Duodenal mucosa (tissue), 2 donors: ENCODE measurements around the gene PTH2.

ENCODE experiments used
- H3K27ac ChIP-seq: one replicate; pipeline ENCODE4 v1.7.0; 2013; ENCODE audit warnings: low read depth, low read length
- H3K27me3 ChIP-seq, 2 donors: one replicate each; pipeline ENCODE4 v1.7.0; 2013; ENCODE audit warnings: low read length in 2 of 2, control low read depth in 1 of 2; ENCODE audit not compliant: insufficient read depth in 2 of 2, control insufficient read depth in 1 of 2
- H3K36me3 ChIP-seq, 2 donors: one replicate each; pipeline ENCODE4 v1.7.0; 2013; ENCODE audit warnings: low read length in 2 of 2, control low read depth in 1 of 2; ENCODE audit not compliant: insufficient read depth in 2 of 2, control insufficient read depth in 1 of 2
- H3K4me1 ChIP-seq, 2 donors: one replicate each; pipeline ENCODE4 v1.7.0; 2013; ENCODE audit warnings: low read length in 2 of 2, control low read depth in 1 of 2; ENCODE audit not compliant: insufficient read depth in 2 of 2, control insufficient read depth in 1 of 2
- H3K4me3 ChIP-seq, 2 donors: one replicate each; pipeline ENCODE4 v1.7.0; 2013; ENCODE audit warnings: low read length in 2 of 2, low read depth in 1 of 2
- H3K9ac ChIP-seq, 2 donors: one replicate each; pipeline ENCODE4 v1.7.0; 2013; ENCODE audit warnings: low read length in 2 of 2, low read depth in 1 of 2
- H3K9me3 ChIP-seq, 2 donors: one replicate each; pipeline ENCODE4 v1.7.0; 2013; ENCODE audit warnings: low read length in 2 of 2, control low read depth in 1 of 2; ENCODE audit not compliant: control insufficient read depth in 1 of 2

PTH2 gene

DNA sequence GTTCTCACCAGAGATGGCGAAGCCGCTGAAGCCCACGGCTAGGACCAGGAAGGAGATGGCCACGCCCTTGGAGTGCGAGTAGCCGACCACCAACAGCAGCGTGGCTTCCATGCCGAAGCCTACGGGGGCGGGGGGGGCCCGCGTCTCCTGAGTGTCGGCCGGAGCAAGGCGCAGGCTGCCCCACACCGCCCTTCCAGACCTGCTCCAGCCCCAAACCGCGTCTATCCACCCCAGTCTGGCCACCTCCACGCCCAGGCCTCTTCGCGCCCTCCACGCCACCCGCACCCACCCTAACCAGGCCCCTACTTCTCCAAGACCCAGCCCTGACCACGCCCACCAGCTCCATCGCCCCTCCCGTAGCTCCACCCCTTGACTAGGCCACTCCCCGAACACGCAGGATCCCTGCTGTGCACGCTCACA lies 8.1 kb upstream of the PTH2 start:
- H3K4me3 ChIP-seq: no peak overlapping the region
- H3K4me1 ChIP-seq: peaks cover 0 to 4% of the 10 kb centered on the region in 2 donors
- H3K9ac ChIP-seq: no peak overlapping the region
- H3K36me3 ChIP-seq: no peaks in the 10 kb centered on the region
- peaks cover 84 to 91% of the 10 kb centered on the region in 2 donors for H3K27me3 ChIP-seq
- no peak overlapping the region for H3K27ac ChIP-seq
- no peaks in the 10 kb centered on the region for H3K9me3 ChIP-seq

DNA sequence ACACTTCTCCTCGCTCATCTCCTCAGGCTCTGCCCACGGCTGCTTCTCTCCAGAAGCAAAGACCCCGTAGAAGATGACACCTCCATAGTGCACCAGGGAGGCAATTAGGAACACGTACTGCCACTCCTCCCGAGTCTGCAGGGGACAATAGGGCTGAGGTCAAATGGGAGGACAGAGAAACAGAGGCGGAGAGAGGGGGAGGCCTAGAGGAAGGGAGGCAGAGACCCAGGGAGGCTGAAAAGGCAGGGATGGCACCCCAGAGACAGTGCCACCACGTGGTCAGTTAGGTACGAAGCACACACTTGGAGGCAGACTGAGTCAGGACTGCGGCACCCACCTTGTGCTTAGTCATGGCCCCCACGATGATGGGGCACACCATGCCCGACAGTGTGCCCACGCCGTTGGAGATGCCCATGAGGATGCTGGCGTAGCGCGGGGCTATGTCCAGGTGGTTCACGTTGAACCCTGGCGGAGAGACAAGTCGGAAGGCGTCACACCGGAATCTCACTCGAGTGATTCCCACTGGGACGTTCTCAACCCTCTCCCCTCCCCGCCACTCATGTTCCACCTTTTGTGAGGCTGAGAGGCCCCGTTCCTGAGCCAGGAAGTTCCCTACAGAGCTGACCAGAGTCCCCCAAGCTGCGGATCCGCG lies 7.6 kb upstream of the PTH2 start:
- Histone ChIP-seq H3K27me3 (peaks cover 87 to 91% of the 10 kb centered on the region in 2 donors), H3K27ac (no peak overlapping the region), H3K9ac (no peak overlapping the region)

DNA sequence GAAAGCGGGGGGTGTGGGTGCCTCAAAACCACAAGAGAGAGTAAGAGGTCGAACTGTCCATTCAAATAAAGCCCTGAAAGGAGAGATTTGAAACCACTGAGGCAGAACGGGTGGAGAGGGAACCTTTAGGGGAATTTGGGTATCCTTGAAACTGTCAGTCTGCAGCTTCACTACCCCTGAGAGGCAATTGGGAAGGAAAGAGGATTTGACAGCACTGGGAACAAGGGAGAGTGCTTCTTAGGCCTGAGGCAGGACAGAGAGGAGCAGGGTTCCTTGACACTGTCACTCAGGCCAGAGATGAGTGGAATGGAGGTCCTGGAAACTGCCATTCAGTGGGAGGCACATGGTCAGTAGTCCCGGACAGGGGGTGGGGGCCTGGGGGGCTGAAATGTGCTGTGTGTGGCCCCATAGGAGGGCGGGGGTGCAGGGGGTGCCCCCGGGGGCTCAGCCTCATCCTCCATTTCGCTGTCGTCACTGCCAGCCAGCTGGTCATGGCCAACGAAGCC lies 7.0 kb upstream of the PTH2 start:
- Histone ChIP-seq H3K36me3 (no peaks in the 10 kb centered on the region), H3K4me1 (peaks cover 0 to 4% of the 10 kb centered on the region in 2 donors), H3K27ac (no peak overlapping the region), H3K27me3 (peaks cover 89 to 92% of the 10 kb centered on the region in 2 donors), H3K9me3 (no peaks in the 10 kb centered on the region), H3K4me3 (no peak overlapping the region), H3K9ac (no peak overlapping the region)

More for the DNA sequence above, 7.6 kb upstream of the PTH2 start:
- H3K4me1 ChIP-seq: peaks cover 0 to 4% of the 10 kb centered on the region in 2 donors
- no peaks in the 10 kb centered on the region for H3K9me3 ChIP-seq
- H3K4me3 ChIP-seq: no peak overlapping the region
- H3K36me3 ChIP-seq: no peaks in the 10 kb centered on the region

- H3K9ac ChIP-seq: no peak overlapping the region
- H3K9me3 ChIP-seq: no peaks in the 10 kb centered on the region
- H3K36me3 ChIP-seq: no peaks in the 10 kb centered on the region
- peaks cover 0 to 4% of the 10 kb centered on the region in 2 donors for H3K4me1 ChIP-seq
- H3K4me3 ChIP-seq: no peak overlapping the region
- H3K27me3 ChIP-seq: peaks cover 87 to 95% of the 10 kb centered on the region in 2 donors
- H3K27ac ChIP-seq: no peak overlapping the region
These were observed 5.6 kb upstream of the PTH2 start for GRCh38 chr19:49428547-49429451.

GRCh38 chr19:49427855-49428546 lies 4.8 kb upstream of the PTH2 start:
- H3K36me3 ChIP-seq: no peaks in the 10 kb centered on the region
- peak overlapping the region in 1 of 2 donors; percentile 15 for H3K4me3 ChIP-seq
- H3K9me3 ChIP-seq: no peaks in the 10 kb centered on the region
- H3K4me1 ChIP-seq: peaks cover 0 to 4% of the 10 kb centered on the region in 2 donors
- no peak overlapping the region for H3K27ac ChIP-seq
- no peak overlapping the region for H3K9ac ChIP-seq
- peaks cover 87 to 95% of the 10 kb centered on the region in 2 donors for H3K27me3 ChIP-seq

DNA sequence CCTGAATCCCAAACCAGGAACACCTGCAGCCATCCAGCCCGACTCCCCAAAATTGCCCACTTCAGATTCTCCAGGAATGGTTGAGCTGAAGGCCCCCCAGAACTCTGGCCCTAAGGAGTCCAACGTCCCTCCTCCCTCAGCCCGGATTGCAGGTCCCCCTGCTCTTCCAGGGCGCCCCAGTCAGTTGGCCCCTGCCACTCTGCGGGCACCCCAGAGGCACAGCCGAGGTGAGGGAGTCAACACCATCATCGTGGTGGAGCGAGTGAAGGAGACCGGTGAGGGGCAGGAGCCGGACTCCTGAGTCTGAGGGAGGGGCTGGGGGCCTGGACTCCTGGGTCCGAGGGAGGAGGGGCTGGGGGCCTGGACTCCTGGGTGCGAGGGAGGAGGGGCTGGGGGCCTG lies 4.1 kb upstream of the PTH2 start:
- H3K27ac ChIP-seq: no peak overlapping the region
- H3K4me3 ChIP-seq: no peak overlapping the region
- H3K27me3 ChIP-seq: peaks cover 87 to 95% of the 10 kb centered on the region in 2 donors
- peaks cover 0 to 4% of the 10 kb centered on the region in 2 donors for H3K4me1 ChIP-seq
- H3K36me3 ChIP-seq: no peaks in the 10 kb centered on the region
- no peak overlapping the region for H3K9ac ChIP-seq
- no peaks in the 10 kb centered on the region for H3K9me3 ChIP-seq

GRCh38 chr19:49425922-49426592 lies 2.8 kb upstream of the PTH2 start:
- Histone ChIP-seq H3K27me3 (peaks cover 87 to 96% of the 10 kb centered on the region in 2 donors), H3K36me3 (no peaks in the 10 kb centered on the region), H3K4me1 (peaks cover 0 to 10% of the 10 kb centered on the region in 2 donors), H3K9me3 (no peaks in the 10 kb centered on the region), H3K27ac (no peak overlapping the region), H3K9ac (no peak overlapping the region), H3K4me3 (no peak overlapping the region)

- H3K9ac ChIP-seq: no peak within 1 kb of the TSS
- no peaks in the 10 kb centered on the region for H3K9me3 ChIP-seq
- H3K36me3 ChIP-seq: no peaks in the 10 kb centered on the region
- no peak within 1 kb of the TSS for H3K27ac ChIP-seq
- H3K4me1 ChIP-seq: peaks cover 0 to 11% of the 10 kb centered on the region in 2 donors
- H3K27me3 ChIP-seq: peaks cover 87 to 96% of the 10 kb centered on the region in 2 donors
- H3K4me3 ChIP-seq: no peak within 1 kb of the TSS
These were observed 1.9 kb upstream of the PTH2 start, which contains the start of gene GFY for GRCh38 chr19:49425178-49425577. TSS of gene GFY (plus strand) at chr19:49425388. CDS start at chr19:49426431, 1,043 bp downstream.

DNA sequence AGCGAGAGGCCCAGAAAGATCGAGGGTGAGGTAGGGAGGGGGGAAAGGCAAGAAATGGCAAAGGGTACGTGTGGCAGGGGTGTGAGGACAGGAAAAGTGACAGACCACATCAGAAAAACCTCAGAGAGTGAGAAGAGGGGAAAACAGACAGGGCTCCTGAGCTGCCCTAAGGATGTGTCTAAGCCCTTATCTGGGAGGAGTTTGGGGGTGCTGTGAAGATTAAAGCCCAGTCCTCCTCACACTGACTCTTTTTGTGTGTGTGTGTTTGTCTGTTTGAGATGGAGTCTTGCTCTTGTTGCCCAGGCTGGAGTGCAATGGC lies 703 bp upstream of the PTH2 start:
- Histone ChIP-seq H3K4me1 (peaks cover 0 to 11% of the 10 kb centered on the region in 2 donors), H3K27ac (no peak overlapping the region), H3K27me3 (peaks cover 90 to 95% of the 10 kb centered on the region in 2 donors)

More for the DNA sequence above, 703 bp upstream of the PTH2 start:
- Histone ChIP-seq H3K9ac (no peak overlapping the region), H3K9me3 (no peaks in the 10 kb centered on the region), H3K4me3 (no peak overlapping the region), H3K36me3 (no peaks in the 10 kb centered on the region)
